ENCODE measurements around the gene HIVEP3.

DNA sequence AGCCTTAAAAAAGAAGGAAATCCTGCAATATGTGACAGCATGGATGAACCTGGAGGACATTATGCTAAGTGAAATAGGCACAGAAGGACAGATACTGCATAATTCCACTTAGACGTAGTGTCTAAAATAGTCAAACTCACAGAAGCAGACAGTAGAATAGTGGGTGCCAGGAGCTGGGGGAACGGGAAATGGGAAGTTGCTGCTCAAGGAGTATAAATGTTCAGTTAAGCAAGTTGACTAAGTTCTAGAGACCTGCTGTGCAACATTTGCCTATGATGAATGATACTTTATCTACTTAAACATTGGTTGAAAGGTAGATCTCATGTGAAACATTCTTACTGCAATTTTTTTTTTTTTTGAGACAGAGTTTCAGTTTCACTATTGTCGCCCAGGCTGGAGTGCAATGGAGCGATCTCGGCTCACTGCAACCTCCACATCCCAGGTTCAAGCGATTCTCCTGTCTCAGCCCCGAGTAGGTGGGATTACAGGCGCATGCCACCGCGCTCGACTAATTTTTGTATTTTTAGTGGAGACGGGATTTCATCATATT lies 197.8 kb downstream of the HIVEP3 start:
- TF ChIP-seq, protein P1, sequence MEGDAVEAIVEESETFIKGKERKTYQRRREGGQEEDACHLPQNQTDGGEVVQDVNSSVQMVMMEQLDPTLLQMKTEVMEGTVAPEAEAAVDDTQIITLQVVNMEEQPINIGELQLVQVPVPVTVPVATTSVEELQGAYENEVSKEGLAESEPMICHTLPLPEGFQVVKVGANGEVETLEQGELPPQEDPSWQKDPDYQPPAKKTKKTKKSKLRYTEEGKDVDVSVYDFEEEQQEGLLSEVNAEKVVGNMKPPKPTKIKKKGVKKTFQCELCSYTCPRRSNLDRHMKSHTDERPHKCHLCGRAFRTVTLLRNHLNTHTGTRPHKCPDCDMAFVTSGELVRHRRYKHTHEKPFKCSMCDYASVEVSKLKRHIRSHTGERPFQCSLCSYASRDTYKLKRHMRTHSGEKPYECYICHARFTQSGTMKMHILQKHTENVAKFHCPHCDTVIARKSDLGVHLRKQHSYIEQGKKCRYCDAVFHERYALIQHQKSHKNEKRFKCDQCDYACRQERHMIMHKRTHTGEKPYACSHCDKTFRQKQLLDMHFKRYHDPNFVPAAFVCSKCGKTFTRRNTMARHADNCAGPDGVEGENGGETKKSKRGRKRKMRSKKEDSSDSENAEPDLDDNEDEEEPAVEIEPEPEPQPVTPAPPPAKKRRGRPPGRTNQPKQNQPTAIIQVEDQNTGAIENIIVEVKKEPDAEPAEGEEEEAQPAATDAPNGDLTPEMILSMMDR (CRISPR knock-in tag; IDR thresholded peaks at IDR 0.05), result no peak
- TF ChIP-seq HNF4A (CRISPR knock-in tag; IDR thresholded peaks at IDR 0.05) (no peak), ZNF367 (CRISPR knock-in tag; IDR thresholded peaks at IDR 0.05; ENCODE audit: borderline replicate concordance) (no peak), GTF2F1 (IDR thresholded peaks at IDR 0.05; ENCODE audit: low read length) (no peak)
- TF ChIP-seq, protein P2, sequence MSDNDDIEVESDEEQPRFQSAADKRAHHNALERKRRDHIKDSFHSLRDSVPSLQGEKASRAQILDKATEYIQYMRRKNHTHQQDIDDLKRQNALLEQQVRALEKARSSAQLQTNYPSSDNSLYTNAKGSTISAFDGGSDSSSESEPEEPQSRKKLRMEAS (IDR thresholded peaks at IDR 0.05), result no peak

All from HepG2 (cell line).